Measurements from ENCODE around the gene DNAAF8.

Gene DNAAF8

DNA sequence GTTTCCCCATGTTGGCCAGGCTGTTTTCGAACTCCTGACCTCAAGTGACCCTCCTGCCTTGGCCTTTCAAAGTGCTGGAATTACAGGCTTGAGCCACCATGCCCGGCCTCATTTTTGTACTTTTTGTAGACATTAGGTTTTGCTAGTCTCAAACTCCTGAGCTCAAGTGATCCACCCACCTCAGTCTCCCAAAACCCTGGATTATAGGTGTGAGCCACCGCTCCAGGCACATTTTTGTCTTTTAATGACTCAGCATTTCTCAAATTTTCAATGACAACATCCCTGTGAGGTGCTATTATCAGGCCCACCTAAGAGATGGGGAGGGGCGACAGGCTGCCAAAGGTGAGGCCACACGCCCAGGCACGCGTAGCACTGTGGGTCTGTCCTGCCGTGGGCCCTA, 52.7 kb downstream of the DNAAF8 start:
- DNase-seq, result no peak

DNA sequence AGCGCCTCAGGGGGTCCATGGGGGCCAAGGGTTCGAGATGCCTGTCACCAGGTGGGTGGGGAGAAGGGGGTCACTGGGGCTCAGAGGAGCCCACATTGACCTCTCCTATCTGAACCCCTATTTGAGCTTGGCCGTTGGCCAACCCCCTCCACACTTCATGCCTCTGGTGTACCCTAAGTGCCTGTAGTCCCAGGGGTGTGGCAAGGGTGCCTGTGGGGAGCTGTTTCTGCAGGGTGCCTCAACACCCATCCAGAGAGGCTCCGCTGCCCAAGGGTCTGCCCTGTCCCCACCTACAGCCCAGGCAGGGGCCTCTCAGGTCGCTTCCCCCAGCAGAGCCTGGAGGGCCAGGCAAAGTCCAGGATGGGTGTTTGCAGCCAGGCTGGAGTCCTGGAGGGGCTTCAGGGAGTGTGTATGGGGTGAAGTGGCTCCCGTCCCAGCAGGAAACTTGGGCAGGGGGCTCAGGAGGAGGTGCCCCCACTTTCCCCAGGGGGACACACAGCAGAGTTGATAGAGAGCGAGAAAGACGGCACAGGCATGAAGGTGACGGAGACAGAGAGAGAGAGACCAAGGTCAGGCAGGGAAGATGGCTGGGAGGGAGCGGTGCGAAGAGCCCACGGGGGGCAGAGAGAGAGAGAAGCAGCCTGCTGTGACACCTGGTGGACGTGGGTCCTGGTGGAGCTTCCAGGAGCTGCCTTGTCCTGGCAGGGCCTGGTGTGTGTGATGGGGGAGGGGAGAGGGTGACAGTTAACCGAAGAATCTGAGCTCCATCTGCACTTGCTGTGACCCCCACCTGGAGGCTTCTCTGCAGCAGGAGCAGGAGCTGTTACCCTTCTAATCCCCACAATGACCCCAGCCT, 53.5 kb downstream of the DNAAF8 start, which contains the start of gene SEPTIN12:
Gene SEPTIN12, minus strand, starts transcription at position 719 of the 856 bp plus-strand sequence. Its CDS starts 700 bp downstream, at position 19.
- DNase-seq, result no peak

DNA sequence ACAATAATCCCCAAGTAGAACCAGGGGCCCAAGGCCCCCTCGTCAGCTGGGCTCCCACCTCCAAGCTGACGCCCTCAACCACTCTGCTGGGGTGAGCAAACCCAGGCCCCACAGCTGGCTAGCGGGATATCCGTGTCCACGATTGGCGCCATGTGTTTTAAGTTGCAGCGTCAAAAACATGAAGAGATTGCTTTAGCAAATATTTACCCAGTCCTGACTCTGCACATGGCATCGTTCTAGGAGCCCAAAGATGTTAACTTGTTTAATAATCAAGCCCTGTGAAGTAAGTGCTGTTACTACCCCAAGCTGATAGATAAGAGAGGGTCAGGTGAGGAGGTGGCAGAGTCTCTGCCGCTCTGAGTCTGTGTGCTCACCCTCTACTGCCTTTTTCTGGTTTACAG, 54.2 kb downstream of the DNAAF8 start:
- DNase-seq, result no peak

DNA sequence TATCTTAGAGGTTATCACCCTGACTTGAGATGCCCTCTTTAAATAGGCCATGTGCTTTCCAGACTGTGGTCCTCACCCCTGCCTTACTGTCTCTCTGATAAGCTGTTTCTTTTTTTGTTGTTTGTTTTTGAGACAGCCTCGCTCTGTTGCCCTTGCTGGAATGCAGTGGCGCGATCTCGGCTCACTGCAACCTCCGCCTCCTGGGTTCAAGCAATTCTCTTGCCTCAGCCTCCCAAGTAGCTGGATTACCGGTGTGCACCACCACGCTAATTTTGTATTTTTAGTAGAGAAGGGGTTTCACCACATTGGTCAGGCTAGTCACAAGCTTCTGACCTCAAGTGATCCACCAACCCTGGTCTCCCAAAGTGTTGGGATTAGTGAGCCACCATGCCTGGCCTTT, 54.6 kb downstream of the DNAAF8 start:
- no peak for DNase-seq

DNA sequence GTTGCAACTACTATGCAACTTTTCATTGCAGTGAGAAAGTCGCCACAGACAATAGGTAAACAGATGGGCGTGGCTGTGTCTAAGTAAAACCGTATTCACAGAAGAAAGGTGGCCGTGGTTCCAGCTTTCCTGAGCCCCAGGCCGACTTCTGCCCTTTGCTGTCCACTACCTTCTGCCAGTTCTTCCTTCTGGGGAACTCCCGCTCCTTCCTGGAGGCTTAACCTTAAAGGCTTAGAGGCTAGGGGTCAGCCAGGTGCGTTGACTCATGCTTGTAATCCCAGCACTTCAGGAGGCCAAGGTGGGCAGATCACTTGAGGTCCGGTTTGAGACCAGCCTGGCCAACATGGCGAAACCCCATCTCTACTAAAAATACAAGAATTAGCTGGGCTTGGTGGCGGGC, 55.9 kb downstream of the DNAAF8 start:
- no peak for DNase-seq

DNA sequence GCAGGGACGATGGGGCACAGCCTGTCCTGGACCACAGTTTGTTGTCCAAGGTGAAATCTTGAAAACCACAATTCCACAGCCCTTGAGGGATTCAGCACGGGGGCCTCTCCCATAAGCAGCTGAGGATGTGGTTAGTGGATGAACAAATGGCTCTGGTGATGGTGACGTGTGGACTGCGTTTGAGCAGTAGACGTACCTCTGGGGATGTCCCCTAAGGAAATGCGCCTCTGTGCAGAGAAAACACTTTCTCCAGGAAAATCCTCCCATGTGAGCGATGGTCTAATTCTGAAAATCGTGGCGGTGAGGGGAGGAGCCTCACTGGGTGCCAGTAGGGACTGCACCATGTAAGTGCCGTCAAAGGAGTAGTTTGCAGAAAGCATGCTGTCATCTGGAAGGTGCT, 56.5 kb downstream of the DNAAF8 start:
- DNase-seq, result no peak

DNA sequence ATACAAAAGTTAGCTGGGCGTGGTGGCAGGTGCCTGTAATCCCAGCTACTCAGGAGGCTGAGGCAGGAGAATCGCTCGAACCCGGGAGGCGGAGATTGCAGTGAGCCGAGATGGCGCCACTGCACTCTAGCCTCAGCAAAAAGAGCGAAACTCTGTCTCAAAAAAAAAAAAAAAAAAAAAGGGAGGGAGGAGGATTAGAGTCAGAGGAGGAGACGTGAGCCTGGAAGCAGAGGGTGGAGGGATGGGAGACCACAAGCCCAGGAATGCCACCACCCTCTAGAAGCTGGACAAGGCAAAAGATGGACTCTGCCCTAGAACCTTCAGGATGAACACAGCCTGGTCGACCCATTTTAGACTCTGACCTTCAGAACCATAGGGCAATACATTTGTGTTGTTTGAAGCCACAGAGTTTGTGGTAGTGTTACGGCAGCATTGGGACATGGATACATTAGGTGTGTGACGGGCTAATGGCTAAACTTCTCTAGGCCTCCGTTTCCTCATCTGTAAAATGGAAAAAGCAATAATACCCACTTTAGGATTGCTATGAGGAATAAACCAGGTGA, 58.7 kb downstream of the DNAAF8 start:
- no peak for DNase-seq

DNA sequence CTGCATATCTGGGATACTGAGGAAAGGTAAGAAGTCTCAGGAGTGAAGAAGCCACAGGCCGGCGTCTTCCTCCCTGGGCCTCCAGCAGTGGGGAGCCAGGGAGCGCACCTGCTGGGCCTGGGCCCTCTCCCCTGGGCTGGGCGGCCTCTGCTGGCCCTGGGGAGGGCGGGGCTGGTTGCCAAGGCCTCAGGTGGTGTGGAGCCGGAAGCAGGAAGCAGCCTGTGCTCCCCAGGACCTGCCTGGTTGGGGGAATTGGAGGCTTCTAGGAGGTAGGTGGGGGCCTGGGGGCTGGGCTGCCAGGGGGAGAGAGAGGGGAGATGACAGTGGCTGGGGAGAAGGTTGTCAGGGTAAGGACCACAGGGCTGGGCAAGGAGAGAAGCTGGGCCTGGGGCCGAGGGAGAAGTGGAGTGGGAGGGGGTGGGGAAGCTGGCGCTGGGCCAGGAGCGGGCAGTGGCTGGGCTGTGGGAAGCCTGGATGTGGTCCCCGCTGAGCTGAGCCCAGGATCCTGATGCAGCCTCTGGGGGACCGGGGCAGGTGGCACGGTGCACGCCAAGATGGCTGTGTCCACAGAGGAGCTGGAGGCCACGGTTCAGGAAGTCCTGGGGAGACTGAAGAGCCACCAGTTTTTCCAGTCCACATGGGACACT, 61.0 kb downstream of the DNAAF8 start, which contains the start of gene SMIM22:
Gene SMIM22, plus strand, starts transcription at position 189 of the 647 bp plus-strand sequence. Its CDS starts 366 bp downstream, at position 555.
- peak; percentile 55 for DNase-seq

DNA sequence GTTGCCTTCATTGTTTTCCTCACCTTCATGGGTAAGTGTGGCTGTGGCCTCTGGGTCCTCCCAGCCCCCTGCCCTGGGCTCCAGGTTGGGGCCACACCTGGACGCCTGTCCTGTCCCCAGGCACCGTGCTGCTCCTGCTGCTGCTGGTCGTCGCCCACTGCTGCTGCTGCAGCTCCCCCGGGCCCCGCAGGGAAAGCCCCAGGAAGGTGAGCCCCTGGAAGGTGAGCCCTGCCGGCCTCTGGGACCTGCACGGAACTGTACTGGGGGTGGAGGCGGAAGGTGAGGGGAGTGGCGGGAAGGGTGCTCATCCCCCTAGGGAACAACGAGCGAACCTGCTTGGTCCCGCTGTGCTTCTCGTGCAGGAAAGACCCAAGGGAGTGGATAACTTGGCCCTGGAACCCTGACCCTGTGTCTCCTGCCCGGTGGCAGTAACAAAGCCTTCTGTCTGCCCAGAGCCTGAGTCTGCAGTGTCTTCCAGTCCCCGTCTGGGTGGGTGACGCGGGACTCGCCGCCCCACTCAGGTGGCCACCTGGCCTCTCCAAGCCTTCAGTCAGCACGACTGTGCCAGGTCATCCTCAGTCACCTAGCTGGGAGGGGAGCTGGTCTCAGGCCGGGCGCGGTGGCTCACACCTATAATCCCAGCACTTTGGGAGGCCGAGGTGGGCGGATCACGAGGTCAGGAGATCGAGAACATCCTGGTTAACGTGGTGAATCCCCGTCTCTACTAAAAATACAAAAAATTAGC, 61.7 kb downstream of the DNAAF8 start:
- DNase-seq, result no peak

DNA sequence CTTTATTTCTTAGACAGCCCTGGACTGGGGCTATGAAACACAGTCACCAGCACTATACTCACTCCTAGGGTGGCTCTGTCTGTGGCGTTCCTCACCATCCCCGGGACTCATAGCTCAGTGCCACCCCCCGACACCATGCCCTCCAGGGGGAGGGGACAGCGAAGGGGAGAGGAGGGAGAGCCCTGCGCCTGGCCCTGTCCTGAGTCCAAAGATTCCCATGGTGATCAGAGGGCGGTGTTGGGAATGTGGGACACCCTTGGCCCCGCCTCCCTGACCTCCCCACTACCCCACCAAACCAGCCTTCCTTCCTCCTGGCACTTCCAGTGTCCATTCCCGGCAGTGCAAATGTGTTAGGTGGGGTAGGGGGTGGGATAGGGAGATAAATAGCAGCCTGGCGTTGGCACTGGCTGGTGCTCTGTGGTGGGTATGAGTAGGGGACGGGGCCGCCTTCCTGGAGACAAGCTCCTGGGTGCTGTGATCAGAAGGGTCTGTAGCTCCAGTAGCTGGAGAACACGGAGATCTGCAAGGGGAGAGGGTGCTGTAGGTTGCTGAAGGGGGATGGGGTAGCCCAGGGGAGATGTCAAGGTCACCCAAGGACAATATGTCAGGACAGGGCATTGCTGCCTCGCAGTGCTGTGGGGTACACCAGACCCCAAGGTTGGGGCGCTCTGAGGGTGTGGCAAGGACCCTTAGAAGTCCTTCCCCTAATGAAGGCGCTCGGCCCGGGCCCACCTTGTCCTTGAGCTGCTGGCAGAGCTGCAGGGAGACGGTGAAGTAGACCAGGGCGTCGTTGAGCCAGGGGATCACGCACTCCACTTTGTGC, 62.9 kb downstream of the DNAAF8 start:
- no peak for DNase-seq

DNA sequence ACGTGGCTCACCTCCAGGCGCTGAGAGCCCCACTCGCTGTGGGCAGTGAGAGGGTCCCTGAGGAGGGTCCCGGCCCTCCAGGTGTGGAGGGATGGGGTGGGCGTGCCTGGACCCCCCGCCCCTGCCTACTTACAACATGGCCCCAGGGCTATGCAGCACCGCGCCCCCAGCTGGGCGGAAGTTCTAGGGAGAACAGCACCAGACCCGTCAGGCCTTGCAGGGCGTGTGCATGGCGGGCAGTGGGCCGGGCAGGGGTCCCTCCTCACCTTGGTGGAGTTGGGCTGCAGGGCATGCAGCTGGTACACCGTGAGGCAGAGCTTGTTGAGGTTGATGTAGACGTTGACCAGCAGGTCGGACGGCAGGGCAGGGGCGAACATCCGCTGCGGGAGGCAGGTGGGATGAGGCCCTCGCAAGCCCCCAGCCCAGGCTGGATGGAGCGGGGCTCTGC, 63.5 kb downstream of the DNAAF8 start:
- no peak for DNase-seq

DNA sequence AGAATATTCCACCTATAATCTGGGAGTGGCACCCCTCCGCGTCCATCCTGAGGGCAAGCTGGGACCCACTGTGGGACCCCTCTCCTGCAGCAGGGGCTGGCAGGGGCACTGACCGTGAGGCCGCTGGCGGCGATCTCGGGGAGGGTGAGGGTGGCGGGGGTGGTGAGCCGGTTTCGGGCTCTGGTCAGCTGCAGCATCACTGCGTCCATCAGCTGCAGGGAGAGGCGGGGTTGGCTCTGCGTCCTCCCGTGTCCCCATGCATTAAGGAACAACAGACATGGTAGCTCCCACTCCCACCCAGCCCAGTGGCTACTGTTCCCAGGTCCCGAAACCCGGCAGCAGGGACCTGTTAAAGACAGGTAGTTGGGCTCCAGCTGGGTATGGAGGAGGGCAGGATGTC, 64.1 kb downstream of the DNAAF8 start:
- DNase-seq, result no peak

Data from NCI-H1105 (cell line).